GM21526 (cell line): ENCODE results near the gene MED19.
"Not testable (repeated sequence)": the region's sequence is repeated elsewhere in the genome, so short reads cannot be mapped to it uniquely, and the experiment has no call there.

Experiments used
- ATAC-seq: cut with Tn5 transposase; IDR thresholded peaks from one replicate; pipeline ENCODE4 v1.9.1; 2021; ENCODE audit warnings: moderate library complexity; ENCODE audit not compliant: unreplicated experiment, low FRiP score

MED19 gene

DNA sequence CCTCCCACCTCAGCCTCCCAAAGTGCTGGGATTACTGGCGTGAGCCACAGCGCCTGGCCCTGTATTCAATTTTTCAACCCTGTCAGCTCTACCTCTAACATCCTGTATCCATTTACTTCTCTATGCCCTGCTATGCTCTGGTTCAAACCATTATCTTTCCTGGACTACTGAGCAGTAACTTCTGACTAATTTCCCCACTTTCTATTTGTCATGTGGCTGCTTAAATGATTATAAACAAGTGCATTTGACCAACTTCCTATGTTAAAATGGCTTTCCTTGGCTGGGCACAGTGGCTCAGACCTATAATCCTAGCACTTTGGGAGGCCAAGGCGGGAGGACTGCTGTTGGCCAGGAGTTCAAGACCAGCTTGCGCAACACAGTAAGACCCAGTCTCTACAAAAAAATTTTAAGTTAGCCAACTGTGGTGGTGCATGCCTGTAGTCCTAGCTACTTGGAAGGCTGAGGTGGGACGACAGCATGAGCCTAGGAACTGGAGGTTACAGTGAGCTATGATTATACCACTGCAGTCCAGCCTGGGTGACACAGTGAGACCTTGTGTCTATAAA, 2.1 kb downstream of the MED19 start:
- no peak for ATAC-seq

DNA sequence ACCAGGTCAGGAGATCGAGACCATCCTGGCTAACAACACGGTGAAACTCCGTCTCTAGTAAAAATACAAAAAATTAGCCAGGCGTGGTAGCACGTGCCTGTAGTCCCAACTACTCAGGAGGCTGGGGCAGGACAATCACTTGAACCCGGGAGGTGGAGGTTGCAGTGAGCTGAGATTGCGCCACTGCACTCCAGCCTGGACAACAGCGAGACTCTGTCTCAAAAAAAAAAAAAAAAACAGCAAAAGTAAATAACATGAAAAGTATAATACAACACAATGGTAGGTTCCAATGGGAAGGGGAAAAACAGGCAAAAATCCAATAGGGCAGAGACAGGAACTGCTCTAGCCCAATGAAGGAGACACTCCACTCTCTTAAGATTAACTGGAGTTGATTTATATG, 6.6 kb downstream of the MED19 start:
- ATAC-seq = not testable (repeated sequence)

DNA sequence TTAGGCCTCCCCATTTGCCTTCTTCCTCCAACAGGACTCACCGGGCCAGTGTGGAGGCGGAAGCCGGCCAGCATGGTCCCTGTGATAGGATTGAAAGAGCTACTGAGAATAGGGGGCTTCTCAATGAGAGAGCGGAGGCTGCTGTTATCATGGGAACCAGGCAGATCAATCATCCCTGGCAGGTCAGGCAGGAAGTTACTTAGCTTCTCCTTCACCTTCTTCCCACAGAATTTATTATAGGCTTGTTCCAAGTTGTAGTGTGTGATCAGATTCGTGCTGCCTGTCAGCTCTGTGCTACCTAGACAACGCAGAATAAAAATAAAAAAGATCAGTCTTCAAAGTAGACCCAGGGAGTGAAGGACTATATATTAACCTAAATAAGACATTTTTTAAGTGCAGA, 7.1 kb downstream of the MED19 start:
- no peak for ATAC-seq

DNA sequence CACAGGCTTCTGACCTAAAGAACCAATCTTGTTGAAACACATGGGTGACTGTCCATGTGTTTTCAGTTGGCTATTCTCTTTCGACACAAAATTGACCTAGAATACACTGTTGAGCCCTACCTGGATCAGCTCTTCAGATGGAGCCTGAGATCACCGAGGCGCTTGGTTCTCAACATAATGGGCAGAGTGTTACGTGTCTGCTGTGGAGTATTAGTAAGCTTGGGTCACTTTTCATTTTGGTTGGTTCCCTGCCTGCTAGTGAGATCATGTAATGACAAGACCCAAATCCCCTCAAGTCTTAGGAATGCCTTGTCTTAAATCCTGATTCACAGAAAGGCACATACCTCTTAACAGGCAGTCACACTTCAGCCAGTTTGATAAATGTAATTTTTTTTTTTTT, 8.7 kb downstream of the MED19 start:
- ATAC-seq = no peak

DNA sequence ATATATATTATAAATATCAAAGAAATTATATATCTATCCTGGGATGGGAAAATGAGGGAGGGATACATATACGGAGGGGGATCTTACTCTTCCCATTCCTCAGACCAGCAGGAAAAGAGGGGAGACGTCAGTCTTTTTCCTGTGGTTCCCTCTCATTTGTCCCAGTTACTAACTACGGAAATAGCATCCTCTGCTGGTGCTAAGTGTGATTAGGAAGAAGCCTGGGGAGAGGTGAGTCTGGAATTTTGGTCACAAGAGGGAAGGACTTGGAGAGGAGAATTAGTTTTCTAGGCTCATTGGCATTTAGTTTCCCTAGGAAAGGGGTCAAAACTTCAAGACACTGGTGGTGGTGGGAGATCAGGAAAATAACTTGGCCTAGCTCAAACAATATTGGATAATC, 11.6 kb downstream of the MED19 start:
- ATAC-seq = no peak

DNA sequence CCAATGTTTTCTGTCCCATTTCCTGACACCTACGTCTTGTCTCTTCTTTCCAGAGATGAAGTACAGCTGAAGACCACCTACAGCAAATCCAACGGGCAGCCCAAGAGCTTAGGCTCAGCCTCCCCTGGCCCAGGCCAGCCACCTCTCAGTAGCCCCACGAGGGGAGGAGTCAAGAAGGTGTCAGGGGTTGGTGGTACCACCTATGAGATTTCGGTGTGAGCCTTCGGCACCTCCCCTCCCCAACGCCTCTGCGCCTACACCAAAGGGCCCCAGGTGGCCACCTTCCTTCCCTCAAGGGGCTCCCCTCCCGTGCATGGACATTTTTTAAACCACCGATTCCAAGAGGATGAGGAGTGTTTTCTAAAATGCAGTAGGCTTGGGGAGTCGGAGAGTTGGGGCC, 12.2 kb downstream of the MED19 start:
- ATAC-seq = no peak

DNA sequence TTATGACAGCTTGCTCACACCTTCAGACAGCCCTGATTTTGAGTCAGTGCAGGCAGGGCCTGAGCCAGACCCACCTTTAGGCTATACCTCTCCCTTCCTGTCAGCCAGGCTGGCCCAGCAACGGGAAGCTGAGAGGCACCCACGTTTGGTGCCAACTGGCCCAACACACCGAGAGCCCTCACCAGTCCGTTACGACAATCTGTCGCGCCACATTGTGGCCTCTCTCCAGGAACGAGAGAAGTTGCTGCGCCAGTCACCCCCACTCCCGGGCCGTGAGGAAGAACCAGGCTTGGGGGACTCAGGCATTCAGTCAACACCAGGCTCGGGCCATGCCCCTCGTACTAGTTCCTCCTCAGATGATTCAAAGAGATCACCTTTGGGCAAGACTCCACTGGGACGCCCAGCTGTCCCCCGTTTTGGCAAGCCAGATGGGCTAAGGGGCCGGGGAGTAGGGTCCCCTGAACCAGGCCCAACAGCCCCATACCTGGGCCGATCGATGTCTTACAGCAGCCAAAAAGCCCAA, 13.1 kb downstream of the MED19 start:
- no peak for ATAC-seq

DNA sequence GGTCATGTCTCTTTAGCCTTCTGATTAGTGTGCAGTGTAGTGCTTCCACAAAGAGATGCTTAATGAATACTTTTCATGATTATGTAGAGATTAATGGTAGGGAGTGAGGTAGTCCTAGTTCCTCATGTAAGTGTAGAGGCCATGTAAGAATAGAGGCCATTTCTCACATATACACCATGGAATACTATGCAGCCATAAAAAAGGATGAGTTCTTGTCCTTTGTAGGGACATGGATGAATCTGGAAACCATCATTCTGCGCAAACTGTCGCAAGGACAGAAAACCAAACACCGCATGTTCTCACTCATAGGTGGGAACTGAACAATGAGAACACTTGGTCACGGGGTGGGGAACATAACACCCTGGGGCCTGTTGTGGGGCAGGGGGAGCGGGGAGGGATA, 21.5 kb downstream of the MED19 start:
- ATAC-seq = not testable (repeated sequence)

DNA sequence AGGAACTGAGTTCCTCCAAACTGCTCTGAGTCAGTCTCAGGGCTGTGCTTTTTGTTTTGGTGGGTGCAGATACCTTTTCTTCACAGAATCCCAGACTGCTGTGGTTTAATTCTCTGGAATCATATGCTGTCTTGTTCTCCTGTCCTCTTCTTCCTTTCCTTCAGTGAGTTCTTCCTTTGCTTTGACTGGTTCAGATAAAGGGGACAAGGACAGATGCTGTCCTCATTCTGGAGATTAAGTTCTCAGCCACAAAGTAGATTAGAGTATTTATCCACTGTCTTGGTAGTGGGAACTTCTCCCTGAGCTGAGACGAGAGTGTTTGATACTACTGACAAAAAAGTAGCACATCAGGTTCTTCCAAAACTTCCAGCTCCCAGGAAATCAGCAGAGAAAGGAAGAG, 30.8 kb downstream of the MED19 start:
- ATAC-seq = no peak

DNA sequence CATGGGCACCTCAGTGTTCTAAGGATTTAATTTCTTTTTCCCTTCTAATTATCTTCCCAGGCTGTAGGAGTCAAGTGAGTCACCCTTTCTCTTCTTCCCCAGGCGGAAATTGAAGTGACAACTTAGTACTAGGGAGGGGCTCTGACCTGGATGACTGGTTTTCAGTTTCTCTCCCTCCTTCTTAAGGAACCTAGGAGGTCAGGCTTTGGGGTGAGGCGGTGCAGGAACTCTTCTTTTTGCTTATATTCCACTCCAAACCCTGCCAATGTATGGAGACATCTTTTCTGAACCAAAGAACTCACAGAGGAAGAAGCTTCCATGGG, 31.5 kb downstream of the MED19 start:
- peak; percentile 31 for ATAC-seq

DNA sequence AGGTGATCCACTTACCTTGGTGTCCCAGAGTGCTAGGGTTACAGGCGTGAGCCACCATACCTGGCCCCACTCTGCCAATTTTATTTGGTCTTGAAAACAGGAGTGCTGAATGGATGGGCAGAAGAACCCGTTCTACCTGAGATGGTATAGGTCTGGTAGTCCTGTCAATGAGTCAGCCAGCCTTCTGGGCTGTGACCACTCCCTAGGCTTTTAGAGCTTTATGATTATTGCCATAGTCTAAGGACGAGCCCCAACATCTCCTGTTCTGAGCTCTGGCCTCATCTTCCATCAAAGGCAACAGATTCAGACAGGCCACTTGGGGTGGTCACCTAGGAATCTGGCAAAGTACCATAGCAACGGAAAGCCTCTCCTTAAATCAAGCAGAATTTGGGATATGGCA, 32.6 kb downstream of the MED19 start:
- no peak for ATAC-seq

DNA sequence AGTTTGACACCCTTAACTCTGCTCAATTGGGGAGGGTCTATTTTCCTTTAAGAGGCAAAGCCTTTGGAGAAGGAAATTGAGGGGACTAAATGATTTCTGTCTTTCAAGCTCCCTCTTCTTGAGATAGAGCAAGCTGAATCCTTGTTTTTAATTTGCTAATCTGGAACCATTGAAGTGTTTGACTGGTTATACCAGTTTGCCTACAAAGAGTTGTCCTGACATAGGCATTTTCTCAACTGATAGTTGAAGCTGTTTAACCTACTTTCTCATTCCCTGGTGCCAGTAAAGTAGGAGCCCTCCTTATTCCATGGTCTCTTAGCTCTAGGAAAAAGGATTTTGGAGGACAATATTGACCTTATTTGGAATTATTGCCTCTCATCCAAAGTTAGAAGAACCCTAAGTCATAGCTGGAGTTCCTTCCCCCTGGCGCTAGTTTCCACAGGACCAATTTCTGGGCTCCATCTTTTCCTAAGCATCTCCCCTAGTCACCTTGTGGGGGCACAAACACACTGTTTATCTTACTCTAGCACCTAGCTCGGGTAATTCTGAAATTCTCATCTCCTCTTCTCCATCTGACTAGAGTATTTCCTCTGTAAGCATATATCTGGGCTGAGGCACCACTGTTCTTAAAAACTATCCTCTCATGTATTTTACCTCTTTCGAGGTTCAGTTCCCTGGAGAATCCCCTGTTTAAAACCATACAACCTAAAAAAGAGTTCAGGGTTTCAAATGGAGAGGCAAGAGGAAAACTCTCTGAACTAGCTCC, 36.7 kb downstream of the MED19 start:
- ATAC-seq = no peak

DNA sequence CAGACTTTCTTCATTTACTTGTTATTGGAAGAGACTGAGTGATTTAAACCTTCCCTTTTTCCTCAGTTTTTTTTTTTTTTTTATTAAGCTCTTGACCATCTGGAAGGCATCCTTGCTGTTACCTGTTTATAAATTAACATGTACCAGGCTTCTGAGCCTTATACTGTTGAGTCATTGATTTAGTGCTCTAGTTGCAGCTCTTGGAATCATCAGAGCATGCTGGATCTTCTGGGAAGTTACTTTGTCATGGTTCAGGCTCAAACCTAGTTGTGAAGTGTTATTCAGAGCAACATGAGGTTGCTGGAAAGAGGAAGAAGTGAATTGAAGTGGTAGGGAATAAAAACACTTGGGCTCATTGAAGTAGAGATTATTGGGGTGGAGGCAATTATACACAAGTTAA, 37.8 kb downstream of the MED19 start:
- ATAC-seq = no peak

DNA sequence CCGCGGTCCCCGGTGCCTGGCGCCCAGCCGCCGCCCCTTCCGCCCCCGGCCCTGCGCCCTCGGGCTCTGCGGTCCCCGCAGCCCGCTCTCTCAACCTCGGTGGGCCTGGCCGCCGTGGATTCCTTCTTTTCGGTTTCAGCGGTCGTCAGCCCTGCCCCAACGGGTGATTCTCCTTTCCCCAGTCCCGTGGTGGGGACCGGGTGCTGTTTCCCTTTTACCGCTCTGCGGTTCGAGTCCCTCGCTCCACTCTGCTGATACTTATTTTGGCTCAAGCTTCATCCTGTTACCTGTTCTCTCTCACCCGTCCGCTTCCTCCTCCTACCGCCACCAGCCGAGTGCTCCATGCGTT, 43.6 kb downstream of the MED19 start:
- ATAC-seq = peak; percentile 12

DNA sequence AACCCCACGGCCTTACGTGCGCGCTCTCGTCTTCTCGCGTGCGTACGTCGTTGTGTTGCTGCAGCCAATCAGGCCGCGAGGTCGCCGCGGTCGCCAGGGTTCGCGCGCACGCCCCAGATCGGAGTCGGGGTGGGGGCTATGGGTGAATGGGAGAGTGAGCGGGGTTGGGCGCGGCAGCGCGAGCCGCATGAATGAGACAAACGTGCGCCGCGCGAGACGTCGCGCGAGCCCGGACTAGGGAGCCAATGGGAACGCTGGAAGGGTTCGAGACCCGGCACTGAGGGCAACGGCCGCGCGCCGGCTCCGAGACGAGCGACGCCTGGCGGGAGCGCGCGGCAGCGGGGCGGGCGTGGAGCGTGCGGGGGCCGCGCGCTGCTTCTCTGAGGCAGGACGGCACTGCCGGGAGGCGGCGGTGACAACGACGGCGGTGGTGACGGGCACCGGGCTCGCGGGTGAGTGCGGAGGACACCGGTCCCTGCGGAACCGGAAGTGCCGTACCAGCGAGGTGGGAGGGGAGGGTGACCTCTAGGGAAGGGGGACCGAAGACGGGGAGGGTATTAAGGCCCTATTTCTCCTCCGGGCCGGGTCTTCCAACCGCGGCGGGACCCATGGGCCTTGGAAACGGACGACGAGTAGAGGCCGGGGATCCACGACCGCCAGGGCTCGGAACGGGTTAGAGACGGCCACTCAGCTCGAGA, 44.1 kb downstream of the MED19 start, which contains the start of gene ZDHHC5:
ZDHHC5 (plus strand) TSS at position 379 of the 698 bp plus-strand sequence. CDS start 4,977 bp downstream, outside the sequence.
- peak; percentile 80 for ATAC-seq

DNA sequence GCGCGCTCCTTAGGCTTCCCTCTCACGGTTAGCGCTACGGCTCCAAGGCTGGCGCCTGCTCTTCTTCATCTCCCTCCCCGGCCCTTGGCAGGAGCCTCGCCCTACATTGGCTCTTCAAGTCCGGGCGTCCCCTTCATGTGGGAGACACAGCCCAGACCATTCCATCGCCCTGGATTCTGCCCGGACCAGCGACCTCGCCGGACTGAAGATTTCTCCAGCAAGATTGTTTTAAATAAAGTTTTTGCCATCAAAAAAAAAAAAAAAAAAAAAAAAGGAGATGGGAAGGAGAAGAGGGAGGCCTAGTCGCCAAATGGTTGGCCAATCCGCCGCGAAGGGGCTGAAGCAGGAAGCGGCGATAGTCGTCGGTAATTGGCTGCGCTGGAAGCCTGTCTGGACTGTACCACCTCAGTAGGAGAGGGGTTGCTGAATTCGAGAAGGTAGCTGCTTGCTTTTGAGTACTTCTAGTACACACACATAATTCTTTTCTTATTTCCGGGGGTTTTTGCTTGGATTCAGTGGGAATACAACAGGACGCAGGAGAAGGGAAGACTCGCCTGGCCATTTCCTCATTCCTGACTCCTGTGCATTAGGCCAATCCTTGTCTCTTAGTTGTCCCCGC, 44.8 kb downstream of the MED19 start:
- ATAC-seq = peak; percentile 60

DNA sequence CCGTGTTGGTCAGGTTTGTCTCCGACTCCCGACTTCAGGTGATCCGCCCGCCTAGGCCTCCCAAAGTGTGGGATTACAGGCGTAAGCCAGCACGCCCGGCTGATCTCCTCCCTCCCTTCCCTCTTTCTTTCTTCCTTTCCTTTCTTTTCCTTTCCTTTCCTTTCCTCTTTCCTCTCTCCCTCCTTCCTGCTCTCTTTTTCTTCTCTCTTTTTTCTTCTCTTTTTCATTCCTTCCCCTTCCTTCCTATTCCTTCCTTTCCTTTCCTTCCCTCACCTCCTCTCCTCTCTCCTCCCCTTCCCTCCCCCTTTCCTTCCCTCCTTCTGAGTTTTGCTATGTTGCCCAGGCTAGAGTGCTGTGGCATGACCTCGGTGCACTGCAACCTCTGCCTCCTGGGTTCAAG, 48.0 kb downstream of the MED19 start:
- no peak for ATAC-seq

DNA sequence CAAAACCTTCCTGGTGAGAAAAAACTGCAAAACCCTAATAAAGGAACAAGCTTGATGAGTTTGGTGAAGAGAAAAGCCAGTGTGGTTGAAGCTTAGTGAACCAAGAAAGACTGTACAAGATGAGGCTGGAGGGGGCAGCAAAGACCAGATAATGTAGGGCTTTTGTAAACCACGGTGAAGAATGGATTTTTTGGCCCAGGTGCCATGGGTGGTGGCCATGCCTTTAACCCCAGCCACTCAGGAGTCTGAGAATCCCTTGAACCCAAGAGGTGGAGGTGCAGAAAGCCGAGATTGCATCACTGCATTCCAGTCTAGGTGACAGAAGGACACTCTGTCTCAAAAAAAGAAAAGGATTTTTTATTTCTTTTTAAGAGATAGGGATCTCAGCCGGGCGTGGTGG, 49.1 kb downstream of the MED19 start:
- ATAC-seq = no peak

DNA sequence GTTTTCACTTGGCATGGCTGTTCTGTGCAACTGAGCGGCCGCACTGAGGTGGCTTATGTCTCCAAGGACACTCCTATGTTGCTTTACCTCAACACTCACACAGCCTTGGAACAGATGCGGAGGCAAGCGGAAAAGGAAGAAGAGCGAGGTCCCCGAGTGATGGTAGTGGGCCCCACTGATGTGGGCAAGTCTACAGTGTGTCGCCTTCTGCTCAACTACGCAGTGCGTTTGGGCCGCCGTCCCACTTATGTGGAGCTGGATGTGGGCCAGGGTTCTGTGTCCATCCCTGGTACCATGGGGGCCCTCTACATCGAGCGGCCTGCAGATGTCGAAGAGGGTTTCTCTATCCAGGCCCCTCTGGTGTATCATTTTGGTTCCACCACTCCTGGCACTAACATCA, 52.3 kb downstream of the MED19 start:
- ATAC-seq = no peak

DNA sequence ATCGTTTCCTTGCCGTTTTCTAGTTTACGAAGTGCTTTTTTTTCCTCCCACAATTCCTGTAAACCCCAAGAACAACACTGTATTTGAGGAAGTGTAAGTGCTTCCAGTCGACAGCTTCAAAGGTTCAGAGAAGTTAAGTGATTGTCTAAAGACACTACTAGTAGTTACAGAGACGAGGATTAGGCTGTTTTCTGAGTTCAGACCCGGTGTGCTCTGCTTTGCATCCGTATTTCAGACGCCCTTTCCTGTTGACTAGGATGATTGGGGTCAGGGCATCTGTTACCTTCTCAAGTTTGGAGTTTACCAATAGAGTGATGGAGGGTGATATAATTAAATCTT, 54.0 kb downstream of the MED19 start:
- no peak for ATAC-seq

DNA sequence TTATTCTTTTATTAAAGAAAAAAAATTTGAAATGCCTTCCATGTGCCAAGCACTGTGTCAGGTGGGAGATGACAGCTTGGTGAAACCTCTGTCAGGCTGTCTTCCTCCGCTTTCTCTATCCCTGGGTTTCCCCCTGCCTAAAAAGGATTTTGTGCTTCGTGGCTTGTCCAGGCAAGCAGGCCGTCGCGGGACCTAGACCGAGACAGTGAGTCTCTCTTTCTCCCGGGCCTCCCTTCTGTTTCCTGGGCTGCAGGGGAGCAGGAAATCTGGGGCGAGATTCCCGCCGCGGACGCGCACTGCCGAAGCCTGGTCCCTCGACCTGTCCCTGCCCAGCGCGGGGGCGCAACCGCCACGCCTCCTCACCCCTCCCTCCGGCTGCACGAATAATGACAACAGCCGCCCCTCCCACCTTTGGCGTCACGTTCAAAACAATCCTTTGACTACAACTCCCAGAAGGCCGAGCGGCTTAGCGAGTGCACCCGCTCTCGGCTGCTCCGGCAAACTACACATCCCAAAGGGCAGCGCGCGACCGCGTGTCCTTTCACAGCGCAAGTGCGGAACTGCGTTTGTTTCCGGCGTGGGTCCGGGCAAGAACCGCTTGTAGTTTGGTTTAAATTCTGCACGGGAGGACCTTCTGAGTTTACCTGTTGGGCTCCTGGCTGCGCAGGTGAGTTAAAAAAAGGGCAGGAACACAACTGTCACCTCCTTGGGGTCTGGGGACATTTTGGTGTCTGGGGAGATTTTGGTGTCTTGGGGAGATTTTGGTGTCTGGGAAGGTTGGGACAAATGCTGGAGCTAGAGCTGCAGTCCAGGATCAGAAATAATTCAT, 54.6 kb downstream of the MED19 start, which contains the start of gene CLP1:
CLP1 (plus strand) TSS at position 569 of the 829 bp plus-strand sequence. CDS start 1,715 bp downstream, outside the sequence.
- ATAC-seq = peak; percentile 98
